IMR-90 (cell line): Measurements from ENCODE around the gene NEURL1. TPM values are rescaled to one million over a fixed set of nuclear protein-coding genes. Genes with fewer than 3 reads are reported as not detected.

Experiments
- ATAC-seq: fragments of 200-7000 bp; cut with Tn5 transposase; 2 replicates; pipeline ENCODE4 v1.9.1; 2020; ENCODE audit warnings: low read depth, mild to moderate bottlenecking, moderate library complexity
- BruUV-seq: library from RNA; stranded (reverse); fragments of 400-500 nt; replicated peaks from 2 replicates; lab custom pipeline; 2021; lab: Mats Ljungman, UMichigan
- CTCF ChIA-PET: fragments of 300-600 bp; formaldehyde crosslinking; extraction: SDS; loops from one replicate; lab custom pipeline; 2021; ENCODE audit warnings: antibody characterized with exemption; lab: Yijun Ruan, JAX
- POLR2A ChIA-PET: fragments of 300-600 bp; sonication (Branson Sonifier 250); formaldehyde crosslinking; loops from one replicate; lab custom pipeline; 2022; ENCODE audit warnings: antibody characterized with exemption; ENCODE audit not compliant: unreplicated experiment; lab: Charles Lee
- DNase-seq: peaks from one replicate; pipeline ENCODE4 v3.0.0; 2013
- H2AFZ ChIP-seq: replicated peaks from 2 replicates; pipeline ENCODE3; 2013; ENCODE audit warnings: low read length, mild to moderate bottlenecking; ENCODE audit not compliant: poor library complexity
- H2AK5ac ChIP-seq: 2 replicates; pipeline ENCODE4 v1.6.1; 2013; ENCODE audit warnings: low read depth, low read length, inconsistent platforms
- H2AK9ac ChIP-seq: replicated peaks from 2 replicates; pipeline ENCODE3; 2013; ENCODE audit warnings: mild to moderate bottlenecking, low read depth, low read length, moderate library complexity; ENCODE audit not compliant: poor library complexity
- H2BK120ac ChIP-seq: 2 replicates; pipeline ENCODE4 v1.6.1; 2013; ENCODE audit warnings: low read depth, low read length, inconsistent platforms
- H2BK15ac ChIP-seq: 3 replicates; pipeline ENCODE4 v1.6.1; 2013; ENCODE audit warnings: low read depth, low read length, inconsistent platforms
- H2BK20ac ChIP-seq: 2 replicates; pipeline ENCODE4 v1.6.1; 2013; ENCODE audit warnings: low read depth, mild to moderate bottlenecking, inconsistent platforms, low read length, moderate library complexity
- H2BK5ac ChIP-seq: 2 replicates; pipeline ENCODE4 v1.6.1; 2013; ENCODE audit warnings: mild to moderate bottlenecking, low read depth, low read length, inconsistent platforms; ENCODE audit not compliant: poor library complexity, severe bottlenecking
- H3K14ac ChIP-seq: replicated peaks from 2 replicates; pipeline ENCODE4 v1.6.1; 2013; ENCODE audit warnings: low read depth, low read length, inconsistent platforms
- H3K18ac ChIP-seq: 2 replicates; pipeline ENCODE4 v1.6.1; 2013; ENCODE audit warnings: low read depth, low read length, control low read depth
- H3K23ac ChIP-seq: 2 replicates; pipeline ENCODE4 v1.6.1; 2013; ENCODE audit warnings: low read depth, low read length, inconsistent platforms
- H3K27ac ChIP-seq: 2 replicates; pipeline ENCODE4 v1.5.1; 2013; ENCODE audit warnings: mild to moderate bottlenecking, control low read depth, low read length; ENCODE audit not compliant: insufficient read depth
- H3K27me3 ChIP-seq: 2 replicates; pipeline ENCODE4 v1.6.1; 2013; ENCODE audit warnings: low read length; ENCODE audit not compliant: control insufficient read depth, insufficient read depth
- H3K36me3 ChIP-seq: 2 replicates; pipeline ENCODE4 v1.6.1; 2013; ENCODE audit warnings: low read length, mixed read lengths; ENCODE audit not compliant: control insufficient read depth, insufficient read depth
- H3K4ac ChIP-seq: 2 replicates; pipeline ENCODE4 v1.6.1; 2013; ENCODE audit warnings: low read depth, low read length, inconsistent platforms
- H3K4me1 ChIP-seq: 2 replicates; pipeline ENCODE4 v1.6.1; 2013; ENCODE audit warnings: low read length, mixed read lengths; ENCODE audit not compliant: control insufficient read depth, insufficient read depth
- H3K4me2 ChIP-seq: 2 replicates; pipeline ENCODE4 v1.6.1; 2013; ENCODE audit warnings: low read depth, mild to moderate bottlenecking, control low read depth, low read length, moderate library complexity
- H3K4me3 ChIP-seq: 2 replicates; pipeline ENCODE4 v1.5.1; 2013; ENCODE audit warnings: low read depth, mild to moderate bottlenecking, control low read depth, low read length, moderate library complexity; ENCODE audit not compliant: insufficient read depth
- H3K56ac ChIP-seq: 2 replicates; pipeline ENCODE4 v1.6.1; 2013; ENCODE audit warnings: low read length, inconsistent platforms; ENCODE audit not compliant: insufficient read depth; ENCODE audit errors: extremely low read depth
- H3K79me1 ChIP-seq, 2 experiments: 2 replicates each; pipeline ENCODE4 v1.6.1; 2013; ENCODE audit warnings: low read length in 2 of 2, inconsistent platforms in 1 of 2, low read depth in 1 of 2
- H3K9ac ChIP-seq: 2 replicates; pipeline ENCODE4 v1.6.1; 2013; ENCODE audit warnings: low read depth, low read length, control low read depth
- H3K9me1 ChIP-seq: 2 replicates; pipeline ENCODE4 v1.6.1; 2013; ENCODE audit warnings: low read length, inconsistent platforms; ENCODE audit not compliant: insufficient read depth
- H3K9me3 ChIP-seq: 2 replicates; pipeline ENCODE4 v1.6.1; 2013; ENCODE audit warnings: low read length; ENCODE audit not compliant: control insufficient read depth, insufficient read depth
- H4K20me1 ChIP-seq: 2 replicates; pipeline ENCODE4 v1.6.1; 2013; ENCODE audit warnings: low read length, inconsistent platforms; ENCODE audit not compliant: insufficient read depth
- H4K5ac ChIP-seq: 2 replicates; pipeline ENCODE4 v1.6.1; 2013; ENCODE audit warnings: mild to moderate bottlenecking, low read depth, low read length, control low read depth
- H4K8ac ChIP-seq, 2 experiments: 2 replicates each; pipeline ENCODE4 v1.6.1; 2013; ENCODE audit warnings: low read depth in 2 of 2, low read length in 2 of 2, control low read depth in 1 of 2, inconsistent platforms in 1 of 2
- H4K91ac ChIP-seq: 2 replicates; pipeline ENCODE4 v1.6.1; 2013; ENCODE audit warnings: low read depth, low read length, inconsistent platforms; ENCODE audit not compliant: insufficient read depth
- BHLHE40 ChIP-seq: fragments of 150-350 bp; IDR thresholded peaks from 2 replicates; pipeline ENCODE4 v1.6.1; 2016; ENCODE audit warnings: mild to moderate bottlenecking, low read depth, low read length
- ELK1 ChIP-seq: fragments of 150-350 bp; IDR thresholded peaks from 2 replicates; pipeline ENCODE4 v1.6.1; 2016; ENCODE audit warnings: low read depth, mild to moderate bottlenecking, low read length, moderate library complexity, borderline replicate concordance
- POLR2A ChIP-seq: IDR thresholded peaks from 2 replicates; pipeline ENCODE4 v1.6.1; 2012; ENCODE audit warnings: mild to moderate bottlenecking, low read depth, low read length
- RFX5 ChIP-seq: IDR thresholded peaks from 2 replicates; pipeline ENCODE4 v1.8.0; 2012; ENCODE audit warnings: low read depth, mild to moderate bottlenecking, low read length, moderate library complexity
- USF2 ChIP-seq: fragments of 150-350 bp; IDR thresholded peaks from 2 replicates; pipeline ENCODE4 v1.6.1; 2017; ENCODE audit warnings: mild to moderate bottlenecking, antibody characterized with exemption, low read length, low read depth
- WGBS, 2 experiments: methylation state at CpG; one replicate each; pipeline versions ENCODE4 v1.1.5 to v1.1.7; 2013; ENCODE audit warnings: missing lambda C conversion rate in 2 of 2; ENCODE audit not compliant: insufficient read length in 1 of 2; ENCODE audit errors: extremely low coverage in 2 of 2; 5-methylcytosine and 5-hydroxymethylcytosine counted together
- dilution Hi-C: fragments of 300-500 bp; cut with HindIII; formaldehyde crosslinking; loops from one replicate; pipeline ENCODE4 v1.14.3; 2018; ENCODE audit warnings: low sequenced_read_pairs; ENCODE audit not compliant: unreplicated experiment
- in situ Hi-C: fragments of 300-500 bp; cut with MboI; formaldehyde crosslinking; loops from 3 replicates; pipeline ENCODE4 v1.14.3; 2019; ENCODE audit warnings: low sequenced_read_pairs, inconsistent platforms, mixed read lengths
- intact Hi-C: fragments of 100-400 bp; cut with micrococcal nuclease; formaldehyde crosslinking; loops from 2 replicates; pipeline ENCODE4 v1.10.0; 2022
- polyA plus RNA-seq, 3 experiments: library from polyadenylated mRNA; depleted of rRNA; stranded (reverse); fragments of >200 nt; gene quantifications; 2 replicates each; pipeline ENCODE4 v1.2.3, GENCODE V29; 2012; ENCODE audit warnings: low replicate concordance in 1 of 3
- total RNA-seq: library from RNA; depleted of rRNA; stranded (reverse); fragments of >200 nt; gene quantifications from 2 replicates; pipeline ENCODE4 v1.2.3, GENCODE V29; 2012

Gene NEURL1
- total and polyA plus RNA-seq, 2 of the 4 experiments (the other 2 are of a cell fraction), result 0.36 to 0.82 TPM

- no peak for TF ChIP-seq BHLHE40
- no peak for TF ChIP-seq POLR2A
- TF ChIP-seq RFX5, result no peak
- TF ChIP-seq ELK1, result no peak
- TF ChIP-seq USF2, result no peak
- Histone ChIP-seq H2BK15ac (no peak overlapping the region), H3K36me3 (no peaks in the 10 kb centered on the region), H3K4me1 (no peaks in the 10 kb centered on the region), H3K56ac (no peak overlapping the region), H2BK120ac (no peak overlapping the region), H4K8ac (no peak overlapping the region), H3K4me3 (no peak overlapping the region), H4K20me1 (no peaks in the 10 kb centered on the region), H2AK9ac (no peak overlapping the region), H3K79me1 (no peaks in the 10 kb centered on the region), H3K9me1 (no peaks in the 10 kb centered on the region), H3K18ac (no peak overlapping the region), H2AK5ac (no peak overlapping the region), H3K14ac (no peak overlapping the region), H3K9me3 (peaks cover 19% of the 10 kb centered on the region), H2AFZ (no peak overlapping the region), H3K23ac (no peak overlapping the region), H3K4ac (no peak overlapping the region), H3K27ac (no peak overlapping the region), H3K9ac (no peak overlapping the region), H2BK20ac (no peak overlapping the region), H3K27me3 (peaks cover 27% of the 10 kb centered on the region), H3K4me2 (no peak overlapping the region), H4K91ac (no peak overlapping the region), H2BK5ac (no peak overlapping the region), H4K5ac (no peak overlapping the region)
- intact Hi-C loops (no loop called here), in situ Hi-C loops (no loop called here), dilution Hi-C loops (no loop called here)
- DNase-seq (no peak), ATAC-seq (no peak)
- WGBS, 2 experiments, result no CpG with 5 or more reads among the region's 7 CpGs
- BruUV-seq, result no TSS peak
- POLR2A ChIA-PET, result no interaction called here
- CTCF ChIA-PET, result no interaction called here
These were observed 40.3 kb downstream of the NEURL1 start for GRCh38 chr10:103533827-103534226.
